WTC11 (cell line): ENCODE measurements around the gene PRKAR1B. TPM values are rescaled to one million over a fixed set of nuclear protein-coding genes. Genes with fewer than 3 reads are reported as not detected.

Experiments
- ATAC-seq: fragments of 200-7000 bp; cut with Tn5 transposase; 2 replicates; pipeline ENCODE4 v1.10.0; 2021; ENCODE audit warnings: mild to moderate bottlenecking, moderate library complexity
- CTCF ChIA-PET: fragments of 300-600 bp; sonication (Branson Sonifier 250); formaldehyde crosslinking; loops from one replicate; lab custom pipeline; 2021; ENCODE audit warnings: antibody characterized with exemption; lab: Charles Lee
- POLR2A ChIA-PET: fragments of 350-600 bp; sonication (Branson Sonifier 250); formaldehyde crosslinking; loops from one replicate; lab custom pipeline; 2021; ENCODE audit warnings: antibody characterized with exemption; lab: Charles Lee
- DNase-seq: peaks from one replicate; pipeline ENCODE4 v3.0.0; 2021; ENCODE audit warnings: low spot score
- H3K27ac Mint-ChIP-seq: 2 replicates; pipeline ENCODE4 v1.8.0; 2021; ENCODE audit warnings: mixed read lengths
- H3K27me3 Mint-ChIP-seq: 2 replicates; pipeline ENCODE4 v1.8.0; 2021; ENCODE audit warnings: low read depth, mild to moderate bottlenecking, moderate library complexity, mixed read lengths
- H3K36me3 Mint-ChIP-seq: 2 replicates; pipeline ENCODE4 v1.8.0; 2021; ENCODE audit warnings: mixed read lengths
- H3K4me1 Mint-ChIP-seq: 2 replicates; pipeline ENCODE4 v1.8.0; 2022; ENCODE audit warnings: mixed read lengths
- H3K4me3 Mint-ChIP-seq: 2 replicates; pipeline ENCODE4 v1.8.0; 2021; ENCODE audit warnings: mild to moderate bottlenecking, moderate library complexity, mixed read lengths
- H3K9me3 Mint-ChIP-seq: 2 replicates; pipeline ENCODE4 v1.8.0; 2021; ENCODE audit warnings: mixed read lengths
- CDX4 ChIP-seq: fragments of 250-450 bp; sonication (Bioruptor Pico); IDR thresholded peaks from 2 replicates; pipeline ENCODE4 v1.9.0; 2021; ENCODE audit warnings: moderate library complexity, mild to moderate bottlenecking, inconsistent platforms, borderline replicate concordance
- ESRRA ChIP-seq: sonication (generic); formaldehyde crosslinking; IDR thresholded peaks from 2 replicates; pipeline ENCODE4 v1.8.1; 2022; ENCODE audit warnings: mild to moderate bottlenecking, missing genetic modification reagents, borderline replicate concordance
- FOXJ3 ChIP-seq: sonication (generic); formaldehyde crosslinking; IDR thresholded peaks from 2 replicates; pipeline ENCODE4 v1.9.0; 2021; ENCODE audit warnings: missing genetic modification reagents, mild to moderate bottlenecking, borderline replicate concordance
- GRHL2 ChIP-seq: fragments of 250-450 bp; sonication (Bioruptor Pico); IDR thresholded peaks from 2 replicates; pipeline ENCODE4 v1.8.0; 2022; ENCODE audit warnings: mild to moderate bottlenecking, moderate library complexity; ENCODE audit not compliant: insufficient replicate concordance, severe bottlenecking
- HMGXB4 ChIP-seq: sonication (generic); formaldehyde crosslinking; IDR thresholded peaks from 2 replicates; pipeline ENCODE4 v1.8.1; 2023; ENCODE audit warnings: mild to moderate bottlenecking, moderate library complexity, missing genetic modification reagents
- JAZF1 ChIP-seq: fragments of 250-450 bp; sonication (Bioruptor Pico); IDR thresholded peaks from 2 replicates; pipeline ENCODE4 v1.9.0; 2021; ENCODE audit warnings: moderate library complexity, mild to moderate bottlenecking, inconsistent platforms
- JUN ChIP-seq: sonication (generic); formaldehyde crosslinking; IDR thresholded peaks from 2 replicates; pipeline ENCODE4 v1.8.0; 2023; ENCODE audit warnings: mild to moderate bottlenecking, missing genetic modification reagents
- KAT7 ChIP-seq: sonication (generic); formaldehyde crosslinking; IDR thresholded peaks from 2 replicates; pipeline ENCODE4 v1.8.1; 2023; ENCODE audit warnings: missing genetic modification reagents, mild to moderate bottlenecking, borderline replicate concordance
- MLX ChIP-seq: sonication (generic); formaldehyde crosslinking; IDR thresholded peaks from 2 replicates; pipeline ENCODE4 v1.8.1; 2023; ENCODE audit warnings: mild to moderate bottlenecking, missing genetic modification reagents, moderate library complexity
- MYBL2 ChIP-seq: sonication (generic); formaldehyde crosslinking; IDR thresholded peaks from 2 replicates; pipeline ENCODE4 v1.8.1; 2023; ENCODE audit warnings: mild to moderate bottlenecking, moderate library complexity, missing genetic modification reagents
- NFYB ChIP-seq: sonication (generic); formaldehyde crosslinking; conservative IDR thresholded peaks from 2 replicates; pipeline ENCODE4 v1.8.0; 2022; ENCODE audit warnings: low read depth, missing genetic modification reagents
- NR3C1 ChIP-seq: sonication (generic); formaldehyde crosslinking; conservative IDR thresholded peaks from 2 replicates; pipeline ENCODE4 v1.8.1; 2023; ENCODE audit warnings: low read depth, mild to moderate bottlenecking, missing genetic modification reagents
- PRRX2 ChIP-seq: fragments of 250-450 bp; sonication (Bioruptor Pico); IDR thresholded peaks from 2 replicates; pipeline ENCODE4 v1.8.0; 2021; ENCODE audit warnings: mild to moderate bottlenecking
- RELA ChIP-seq: sonication (generic); formaldehyde crosslinking; IDR thresholded peaks from 2 replicates; pipeline ENCODE4 v1.8.1; 2022; ENCODE audit warnings: missing genetic modification reagents, mild to moderate bottlenecking, borderline replicate concordance
- SP1 ChIP-seq: sonication (generic); formaldehyde crosslinking; conservative IDR thresholded peaks from 2 replicates; pipeline ENCODE4 v1.8.1; 2022; ENCODE audit warnings: missing genetic modification reagents
- TEAD4 ChIP-seq: sonication (generic); formaldehyde crosslinking; IDR thresholded peaks from 2 replicates; pipeline ENCODE4 v1.8.0; 2022; ENCODE audit warnings: mild to moderate bottlenecking, missing genetic modification reagents
- USF2 ChIP-seq: sonication (generic); formaldehyde crosslinking; IDR thresholded peaks from 2 replicates; pipeline ENCODE4 v1.8.1; 2023; ENCODE audit warnings: mild to moderate bottlenecking, missing genetic modification reagents, moderate library complexity
- ZNF121 ChIP-seq: sonication (generic); formaldehyde crosslinking; IDR thresholded peaks from 2 replicates; pipeline ENCODE4 v1.8.0; 2023; ENCODE audit warnings: missing genetic modification reagents
- ZNF425 ChIP-seq: fragments of 250-450 bp; sonication (Bioruptor Pico); conservative IDR thresholded peaks from 2 replicates; pipeline ENCODE4 v1.9.0; 2021; ENCODE audit warnings: mild to moderate bottlenecking
- total RNA-seq: library from RNA; stranded (reverse); gene quantifications from 3 replicates; pipeline ENCODE4 v1.2.3, GENCODE V29; 2021

The PRKAR1B gene
- total RNA-seq, 1 experiment from 2014 or later, result 43.6 TPM

GRCh38 chr7:501526-501925 lies 225.6 kb downstream of the PRKAR1B start:
- CTCF ChIA-PET, result interaction anchor here (0.8 kb wide), 1 partner anchor 14 kb away, joined by 4 read pairs; no protein-coding TSS in a partner anchor
- TF ChIP-seq SP1 (CRISPR knock-in tag) (no peak), ZNF425 (CRISPR knock-in tag) (no peak), ZNF121 (no peak), CDX4 (CRISPR knock-in tag) (no peak), KAT7 (CRISPR knock-in tag) (no peak), HMGXB4 (no peak)
- TF ChIP-seq, all 79 proteins: peak for 0

GRCh38 chr7:500521-501420 lies 226.3 kb downstream of the PRKAR1B start:
- no peak overlapping the region for H3K4me3 Mint-ChIP-seq
- ATAC-seq, result no peak
- DNase-seq, result no peak
- TF ChIP-seq MLX (CRISPR knock-in tag) (no peak), FOXJ3 (CRISPR knock-in tag) (no peak), MYBL2 (no peak), GRHL2 (no peak), ESRRA (CRISPR knock-in tag) (no peak), NFYB (CRISPR knock-in tag) (no peak), NR3C1 (no peak), TEAD4 (CRISPR knock-in tag) (no peak), USF2 (CRISPR knock-in tag) (no peak), PRRX2 (CRISPR knock-in tag) (no peak), RELA (CRISPR knock-in tag) (no peak), JAZF1 (no peak), JUN (CRISPR knock-in tag) (no peak)
- TF ChIP-seq, all 79 proteins: peak for 0
- CTCF ChIA-PET, result interaction anchor here (0.5 kb wide), 1 partner anchor 668 kb away, joined by 3 read pairs; no protein-coding TSS in a partner anchor
- POLR2A ChIA-PET, result no interaction called here
- Mint-ChIP-seq H3K4me1 (peaks cover 26% of the 10 kb centered on the region), H3K36me3 (peaks cover 60% of the 10 kb centered on the region), H3K27ac (no peak overlapping the region), H3K9me3 (no peaks in the 10 kb centered on the region), H3K27me3 (no peaks in the 10 kb centered on the region)

More at GRCh38 chr7:501526-501925, 225.6 kb downstream of the PRKAR1B start:
- POLR2A ChIA-PET, result no interaction called here
- DNase-seq (no peak), ATAC-seq (no peak)
- H3K4me1 Mint-ChIP-seq, result peaks cover 21% of the 10 kb centered on the region
- no peaks in the 10 kb centered on the region for H3K9me3 Mint-ChIP-seq
- no peak overlapping the region for H3K4me3 Mint-ChIP-seq
- peaks cover 58% of the 10 kb centered on the region for H3K36me3 Mint-ChIP-seq
- no peak overlapping the region for H3K27ac Mint-ChIP-seq
- no peaks in the 10 kb centered on the region for H3K27me3 Mint-ChIP-seq
